Activated CD8-positive, alpha-beta memory T cell treated with anti-CD3 and anti-CD28 coated beads for 48 hours (primary cell): ENCODE results near the gene SNED1.
A peak's percentile ranks its signal among the peaks of the same experiment; 100 is the strongest.
"Not testable (repeated sequence)": the region's sequence is repeated elsewhere in the genome, so short reads cannot be mapped to it uniquely, and the experiment has no call there.

Experiments
- DNase-seq, 3 experiments: peaks; one replicate each; pipeline ENCODE4 v3.0.0-alpha.2; 2020; ENCODE audit warnings: low read depth in 2 of 3, low spot score in 2 of 3

Gene SNED1

DNA sequence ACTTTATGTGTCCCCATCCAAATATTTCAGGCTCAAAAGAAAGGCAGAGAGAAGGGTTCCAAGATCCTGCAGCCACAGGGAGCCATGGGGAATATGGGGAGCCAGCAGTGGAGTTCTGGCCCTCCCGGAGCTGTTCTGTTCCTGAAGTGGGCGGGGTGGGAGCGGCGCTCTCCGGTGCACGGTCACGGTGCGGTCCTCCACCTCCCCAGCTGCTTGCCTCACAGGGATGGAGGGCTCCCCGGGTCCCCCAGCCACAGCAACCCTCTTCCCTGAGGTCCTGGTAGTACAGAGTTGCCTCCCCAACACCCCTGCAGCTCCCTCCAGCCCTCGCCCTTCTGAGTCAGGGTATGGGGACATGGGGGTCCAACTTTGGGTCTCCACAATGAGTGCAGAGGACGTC is 26.2 kb upstream of the SNED1 start:
- no peak for DNase-seq

DNA sequence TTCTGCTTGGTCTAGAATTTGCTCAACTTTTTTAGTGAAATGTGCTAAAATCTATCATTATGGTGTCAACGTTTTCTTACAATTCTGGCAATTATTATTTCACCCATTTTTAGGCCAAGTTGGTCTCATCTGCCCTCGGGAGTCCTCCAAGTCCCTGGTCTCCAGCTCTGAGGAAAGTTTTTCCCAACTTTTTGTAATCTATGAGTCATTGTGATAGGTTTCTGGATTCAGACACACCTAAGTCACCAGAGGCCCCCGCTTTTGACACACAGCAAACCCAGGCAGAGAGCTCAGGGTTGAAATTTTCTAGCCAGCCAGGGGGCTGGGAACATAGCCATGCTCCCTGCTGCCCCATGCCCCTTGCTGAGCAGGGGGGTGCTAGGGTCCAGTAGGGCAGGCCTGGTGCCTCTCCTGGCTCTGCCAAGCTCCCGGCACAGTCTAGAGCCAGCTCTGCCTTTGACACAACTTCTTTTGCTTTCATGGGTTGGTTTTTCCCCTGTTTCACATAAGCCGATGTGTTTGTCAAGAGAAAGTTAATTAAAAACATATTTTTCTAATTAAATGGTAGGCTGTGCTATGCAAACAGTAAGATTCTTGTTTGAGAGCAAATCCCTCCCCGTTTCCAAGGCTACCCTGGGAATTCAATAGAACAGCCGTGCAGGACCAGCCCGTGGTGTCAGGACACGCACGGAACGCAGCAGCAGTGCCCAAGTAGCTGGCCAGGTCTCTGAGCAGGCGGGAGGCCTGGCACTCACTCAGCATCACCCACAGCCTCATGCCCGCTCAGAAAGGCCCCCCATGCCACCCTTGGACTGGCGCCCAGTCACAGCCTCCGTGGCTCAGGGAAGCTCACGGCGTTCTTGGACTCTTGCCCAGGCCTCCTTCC is 25.5 kb upstream of the SNED1 start:
- no peak for DNase-seq

GRCh38 chr2:240974771-240975572 is 23.4 kb upstream of the SNED1 start:
- no peak for DNase-seq

GRCh38 chr2:240975903-240976302 is 22.5 kb upstream of the SNED1 start:
- DNase-seq = not testable (repeated sequence)

- DNase-seq = no peak
Measured at GRCh38 chr2:240981280-240981679, 17.1 kb upstream of the SNED1 start.

DNA sequence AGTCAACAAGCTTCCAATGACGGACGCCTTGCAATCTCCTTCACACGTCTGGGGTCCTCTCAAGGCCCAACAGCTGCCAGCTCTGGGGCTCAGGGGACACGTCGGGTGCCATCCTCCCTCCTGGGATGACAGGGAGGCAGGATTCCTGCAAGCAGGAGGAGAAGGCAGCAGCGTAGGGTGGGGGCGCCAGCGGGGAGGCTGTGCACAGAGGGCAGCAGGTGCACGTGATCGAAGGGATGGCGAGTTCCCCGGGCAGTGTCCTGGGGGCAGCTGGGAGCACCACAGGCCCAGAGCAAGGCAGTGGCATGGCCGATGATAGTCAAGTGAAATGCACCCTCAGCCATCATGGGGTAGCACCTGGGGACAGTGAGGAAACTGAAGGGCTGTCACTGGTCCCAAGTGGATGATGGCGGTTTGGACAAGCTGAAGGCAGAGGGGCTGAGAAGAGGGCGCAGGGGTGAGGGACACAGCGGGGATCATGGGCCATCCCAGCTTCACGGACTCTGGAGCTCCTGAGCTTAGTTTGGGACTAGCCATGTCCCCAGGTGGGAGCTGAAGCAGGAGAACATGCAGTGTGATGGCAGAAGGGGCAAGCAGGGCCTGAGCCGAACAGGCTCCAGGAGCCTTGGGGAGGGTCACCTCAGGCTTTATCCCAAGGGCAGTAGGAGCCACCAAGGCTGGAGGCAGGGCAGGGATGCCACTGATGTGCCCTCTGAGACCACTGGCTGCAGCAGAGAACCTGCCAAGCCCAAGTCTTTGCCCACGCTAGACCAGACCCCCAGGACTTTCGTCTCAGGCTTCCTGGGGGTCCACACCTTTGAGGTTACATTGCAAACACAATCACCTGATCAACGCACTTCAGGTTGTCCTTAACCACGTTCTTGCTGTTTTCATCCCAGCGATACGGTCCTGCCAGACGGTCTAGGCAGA is 16.3 kb upstream of the SNED1 start:
- DNase-seq = no peak

DNA sequence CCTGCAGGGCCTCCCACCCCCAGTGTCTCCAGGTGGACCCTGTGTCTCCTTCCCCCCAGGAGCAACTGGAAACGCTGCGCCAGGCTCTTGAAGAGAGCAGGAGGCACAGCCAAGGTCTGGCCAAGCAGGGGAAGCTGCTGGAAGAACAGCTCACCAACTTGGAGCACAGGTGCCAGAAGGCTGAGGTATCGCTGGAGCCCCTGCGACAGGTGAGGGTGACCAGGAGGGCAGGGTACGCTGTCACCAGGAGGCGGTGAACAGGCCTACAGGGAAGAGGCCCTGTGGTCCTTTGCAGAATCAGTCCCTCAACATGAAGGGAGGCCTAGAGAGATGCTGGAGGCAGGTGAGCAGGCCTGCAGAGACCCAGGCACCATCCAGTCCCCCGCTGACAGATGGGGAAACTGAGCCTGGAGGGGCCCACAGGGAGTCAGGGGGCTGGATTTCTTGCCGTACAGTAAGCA is 15.6 kb upstream of the SNED1 start:
- DNase-seq = no peak

DNA sequence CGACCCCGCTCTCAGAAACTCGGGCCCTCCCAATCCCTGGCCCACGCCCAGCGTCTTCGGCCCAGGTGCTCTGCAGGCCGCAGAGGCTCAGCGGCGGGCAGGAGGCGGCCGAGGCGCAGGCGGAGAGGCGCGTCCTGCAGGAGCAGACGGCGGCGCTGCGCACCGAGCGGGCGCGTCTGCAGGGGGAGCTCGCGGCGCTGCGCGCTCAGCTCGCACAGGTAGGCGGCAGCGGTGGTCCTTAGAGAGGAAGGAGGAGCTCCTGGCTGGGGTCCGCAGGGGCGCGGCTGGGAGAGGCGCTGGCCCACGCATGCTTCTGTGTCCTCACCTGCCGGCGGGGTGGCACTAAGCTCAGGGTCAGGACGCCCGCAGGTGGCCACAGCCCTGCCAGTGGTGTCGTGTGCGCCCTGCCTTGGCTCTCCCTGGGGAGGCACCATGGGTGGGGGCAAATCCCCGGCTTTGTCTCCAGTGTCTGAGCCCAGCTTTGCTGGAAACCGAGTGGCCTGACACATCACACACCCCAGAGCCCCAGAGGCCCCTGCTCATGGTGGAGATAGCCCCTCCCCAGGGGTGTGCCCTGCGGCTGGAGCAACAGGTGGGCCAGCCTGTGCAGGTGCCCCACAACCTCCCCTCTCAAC is 14.9 kb upstream of the SNED1 start:
- DNase-seq = peak in 1 of 3 experiments; percentile 15

DNA sequence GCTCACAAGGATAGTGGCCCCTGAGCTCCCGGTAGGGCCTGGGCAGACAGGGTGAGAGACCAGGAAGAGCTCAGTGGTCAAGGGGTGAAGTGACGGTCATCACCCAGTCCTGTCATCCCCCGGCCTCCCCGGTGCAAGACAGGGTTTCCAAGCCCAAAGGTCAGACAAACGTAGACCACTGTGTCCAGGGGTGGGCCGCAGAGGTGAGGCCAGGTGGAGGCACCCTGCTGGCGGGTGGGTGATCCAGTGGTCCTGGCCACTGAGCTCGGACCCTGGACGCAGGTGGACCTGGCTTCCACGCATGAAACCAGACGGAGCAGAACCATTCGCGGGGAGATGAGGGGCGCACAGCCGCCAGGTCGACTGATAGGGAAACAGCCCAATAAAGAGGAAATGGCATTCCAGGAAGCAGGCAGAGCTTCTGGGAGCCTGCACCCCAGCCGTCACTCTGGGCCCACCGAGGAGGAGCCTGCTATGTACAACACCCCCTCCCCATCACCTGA is 14.4 kb upstream of the SNED1 start:
- DNase-seq = no peak

- DNase-seq = no peak
Measured at GRCh38 chr2:240985881-240986786, 12.3 kb upstream of the SNED1 start.

GRCh38 chr2:240986787-240987411 is 11.5 kb upstream of the SNED1 start:
- DNase-seq = no peak

DNA sequence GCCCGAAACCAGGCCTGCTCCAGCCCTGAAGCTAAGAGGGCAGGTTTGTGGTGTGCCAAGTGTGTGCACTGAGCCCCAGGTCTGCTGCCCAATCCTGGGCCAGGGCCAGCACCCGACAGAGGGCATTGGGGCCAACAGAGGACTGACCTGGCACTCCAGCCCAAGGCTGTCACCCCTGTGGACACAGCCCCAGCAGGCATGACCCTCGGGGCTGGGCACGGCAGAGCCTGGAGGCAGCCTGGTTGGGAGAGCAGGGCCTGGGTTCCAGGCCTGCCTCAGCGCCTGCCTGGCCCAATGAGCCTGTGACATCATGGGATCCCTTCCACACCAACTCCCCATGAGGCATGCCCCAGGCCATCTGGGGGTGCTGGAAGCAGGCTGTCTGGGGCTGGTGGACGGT is 10.8 kb upstream of the SNED1 start:
- no peak for DNase-seq

GRCh38 chr2:240988146-240988545 is 10.3 kb upstream of the SNED1 start:
- no peak for DNase-seq

GRCh38 chr2:240988571-240989271 is 9.7 kb upstream of the SNED1 start:
- no peak for DNase-seq

- DNase-seq = no peak
Measured at GRCh38 chr2:240989451-240990265, 8.8 kb upstream of the SNED1 start.

GRCh38 chr2:240990266-240990529 is 8.2 kb upstream of the SNED1 start:
- DNase-seq = no peak

GRCh38 chr2:240990726-240991377 is 7.6 kb upstream of the SNED1 start:
- DNase-seq = no peak
